K562 (cell line): Measurements from ENCODE around the gene CC2D1A. TPM values are rescaled to one million over a fixed set of nuclear protein-coding genes. Genes with fewer than 3 reads are reported as not detected.

Source experiments
- ATAC-seq: fragments of 200-7000 bp; cut with Tn5 transposase; 3 replicates; pipeline ENCODE4 v1.9.1; 2020; ENCODE audit warnings: moderate library complexity
- BruUV-seq: library from RNA; stranded (reverse); fragments of 400-500 nt; replicated peaks from 2 replicates; lab custom pipeline; 2021; lab: Mats Ljungman, UMichigan
- CTCF ChIA-PET: fragments of 300-600 bp; formaldehyde crosslinking; extraction: SDS; loops from one replicate; lab custom pipeline; 2021; ENCODE audit warnings: low intra/inter-chr PET ratio; lab: Yijun Ruan, JAX
- POLR2A ChIA-PET: fragments of 300-600, 350-650 bp; sonication (Branson Sonifier 250); formaldehyde crosslinking; extraction: SDS; loops from one replicate; lab custom pipeline; 2021; ENCODE audit warnings: antibody characterized with exemption, inconsistent platforms; lab: Yijun Ruan, JAX
- DNase-seq, 4 experiments: peaks; one replicate each; pipeline versions ENCODE4 v3.0.0 to v3.0.0-alpha.2; 2011 to 2018; ENCODE audit warnings: low spot score in 3 of 4, mixed read lengths in 3 of 4; ENCODE audit errors: extremely low read depth in 1 of 4
- FAIRE-seq: peaks from 2 replicates; lab custom pipeline; 2011; peaks lifted over from hg19 to GRCh38; lab: Jason Lieb, UNC
- H2AFZ ChIP-seq: 2 replicates; pipeline ENCODE4 v1.6.0; 2011; ENCODE audit warnings: low read depth, low read length, control low read depth, inconsistent platforms
- H3K27ac ChIP-seq: fragments of 200-600 bp; 3 replicates; pipeline ENCODE4 v1.8.0; 2011; ENCODE audit warnings: low read depth, mild to moderate bottlenecking, control low read depth, inconsistent platforms, low read length, moderate library complexity, mixed read lengths; ENCODE audit errors: extremely low read depth
- H3K27me3 ChIP-seq, 2 experiments: fragments of 300-600 bp in 1 of 2; 2 replicates in 1 of 2; 3 replicates in 1 of 2; pipeline versions ENCODE4 v1.6.0 to v1.8.0; 2011; ENCODE audit warnings: inconsistent platforms in 2 of 2, low read length in 2 of 2, mild to moderate bottlenecking in 1 of 2, mixed read lengths in 1 of 2, moderate library complexity in 1 of 2; ENCODE audit not compliant: control insufficient read depth in 2 of 2, insufficient read depth in 2 of 2
- H3K36me3 ChIP-seq: fragments of 300-600 bp; 3 replicates; pipeline ENCODE4 v1.8.0; 2011; ENCODE audit warnings: mild to moderate bottlenecking, low read length, inconsistent platforms; ENCODE audit not compliant: control insufficient read depth, insufficient read depth
- H3K4me1 ChIP-seq, 2 experiments: fragments of 200-600 bp in 1 of 2; replicated peaks in 1 of 2; 2 replicates in 1 of 2; 3 replicates in 1 of 2; pipeline versions ENCODE4 v1.5.1 to v1.8.0; 2011; ENCODE audit warnings: inconsistent platforms in 2 of 2, low read length in 2 of 2, mild to moderate bottlenecking in 1 of 2, mixed read lengths in 1 of 2, moderate library complexity in 1 of 2; ENCODE audit not compliant: control insufficient read depth in 2 of 2, insufficient read depth in 2 of 2
- H3K4me2 ChIP-seq: 2 replicates; pipeline ENCODE4 v1.6.1; 2011; ENCODE audit warnings: low read length, control low read depth, inconsistent platforms, mixed read lengths; ENCODE audit not compliant: insufficient read depth
- H3K4me3 ChIP-seq: fragments of 200-600 bp; sonication (generic), shearing (Covaris generic); 2 replicates; pipeline ENCODE4 v1.5.1; 2016; ENCODE audit warnings: control low read depth, inconsistent platforms
- H3K79me2 ChIP-seq: fragments of 200-600 bp; 3 replicates; pipeline ENCODE4 v1.8.0; 2011; ENCODE audit warnings: low read length, inconsistent platforms; ENCODE audit not compliant: control insufficient read depth, insufficient read depth
- H3K9ac ChIP-seq, 2 experiments: 2 replicates each; pipeline versions ENCODE4 v1.6.0 to v1.6.1; 2011; ENCODE audit warnings: low read depth in 2 of 2, low read length in 2 of 2, control low read depth in 1 of 2, inconsistent platforms in 1 of 2, mild to moderate bottlenecking in 1 of 2, mixed read lengths in 1 of 2; ENCODE audit not compliant: insufficient read depth in 1 of 2
- H3K9me1 ChIP-seq: one replicate; pipeline ENCODE4 v1.6.0; 2011; ENCODE audit warnings: inconsistent platforms, mild to moderate bottlenecking, low read length, moderate library complexity; ENCODE audit not compliant: control insufficient read depth, insufficient read depth
- H3K9me3 ChIP-seq: replicated peaks from 2 replicates; pipeline ENCODE4 v1.5.1; 2011; ENCODE audit warnings: low read depth, low read length, inconsistent platforms; ENCODE audit not compliant: control insufficient read depth, insufficient read depth
- H4K20me1 ChIP-seq: replicated peaks from 2 replicates; pipeline ENCODE4 v1.6.1; 2011; ENCODE audit warnings: low read length, inconsistent platforms, mixed read lengths; ENCODE audit not compliant: control insufficient read depth, insufficient read depth
- CHCHD3 ChIP-seq: fragments of 250-450 bp; sonication (Bioruptor Pico); IDR thresholded peaks from 2 replicates; pipeline ENCODE4 v2.1.2; 2022; ENCODE audit warnings: mild to moderate bottlenecking
- CHD4 ChIP-seq: fragments of 200-600 bp; sonication (generic); IDR thresholded peaks from 3 replicates; pipeline ENCODE4 v1.6.1; 2012; ENCODE audit warnings: low read depth, mild to moderate bottlenecking, mixed read lengths, low read length, inconsistent platforms; ENCODE audit not compliant: insufficient read depth, insufficient replicate concordance, poor library complexity, severe bottlenecking
- KDM5B ChIP-seq: fragments of 200-600 bp; sonication (generic); IDR thresholded peaks from 2 replicates; pipeline ENCODE4 v1.6.1; 2012; ENCODE audit warnings: low read depth, mild to moderate bottlenecking, moderate library complexity, low read length, control low read depth, inconsistent platforms; ENCODE audit not compliant: insufficient replicate concordance
- LARP7 ChIP-seq: fragments of 450-650 bp; IDR thresholded peaks from 2 replicates; pipeline ENCODE4 v1.6.1; 2016
- MECOM ChIP-seq: fragments of 250-450 bp; sonication (Bioruptor Pico); IDR thresholded peaks from 2 replicates; pipeline ENCODE4 v1.8.0; 2022; ENCODE audit warnings: inconsistent platforms
- NR3C1 ChIP-seq: sonication (generic); formaldehyde crosslinking; IDR thresholded peaks from 2 replicates; pipeline ENCODE4 v1.8.1; 2022; ENCODE audit warnings: missing genetic modification reagents
- POLR2G ChIP-seq: fragments of 200-400 bp; formaldehyde crosslinking; IDR thresholded peaks from 2 replicates; pipeline ENCODE4 v1.6.1; 2017; ENCODE audit warnings: low read depth, mild to moderate bottlenecking, antibody characterized with exemption, low read length, moderate library complexity
- POLR3G ChIP-seq: IDR thresholded peaks from 2 replicates; pipeline ENCODE4 v1.6.1; 2011; ENCODE audit not compliant: insufficient read length, insufficient replicate concordance; ENCODE audit errors: extremely low read depth
- RB1 ChIP-seq: fragments of 450-650 bp; IDR thresholded peaks from 2 replicates; pipeline ENCODE4 v1.6.1; 2017; ENCODE audit warnings: low read depth, mild to moderate bottlenecking
- RBFOX2 ChIP-seq: fragments of 200-400 bp; formaldehyde crosslinking; IDR thresholded peaks from 2 replicates; pipeline ENCODE4 v1.6.1; 2017; ENCODE audit warnings: low read depth, mild to moderate bottlenecking, low read length, moderate library complexity
- ZBTB33 ChIP-seq: sonication (generic); formaldehyde crosslinking; IDR thresholded peaks from 2 replicates; pipeline ENCODE4 v1.8.1; 2023; ENCODE audit warnings: mild to moderate bottlenecking, missing genetic modification reagents
- ZBTB43 ChIP-seq: sonication (generic); formaldehyde crosslinking; IDR thresholded peaks from 2 replicates; pipeline ENCODE4 v1.8.0; 2023; ENCODE audit warnings: mild to moderate bottlenecking, missing genetic modification reagents
- WGBS: fragments of 100-300 bp; shearing (Covaris generic); methylation state at CpG from one replicate; pipeline ENCODE4 v1.1.6; 2016; ENCODE audit warnings: low coverage, mixed read lengths; ENCODE audit not compliant: insufficient coverage; ENCODE audit errors: missing lambda C conversion rate; 5-methylcytosine and 5-hydroxymethylcytosine counted together
- in situ Hi-C: fragments of 300-500 bp; cut with MboI; formaldehyde crosslinking; loops from 4 replicates; pipeline ENCODE4 v1.15.0; 2018; ENCODE audit warnings: inconsistent platforms, mixed read lengths
- intact Hi-C: fragments of 100-400 bp; cut with micrococcal nuclease; formaldehyde crosslinking; loops from 2 replicates; pipeline ENCODE4 v1.14.2; 2022
- polyA plus RNA-seq, 8 experiments: library from polyadenylated mRNA; depleted of rRNA in 4 of 8; stranded (reverse) in 5 of 8; unstranded in 3 of 8; fragments of >200 nt; fragmentation: Nextera tagmentation in 2 of 8; fragmentation: Illumina TruSeq in 1 of 8; extraction: Ambion mirVana in 2 of 8; extraction: Trizol in 1 of 8; gene quantifications; 2 replicates each; pipeline versions ENCODE4 v1.2.1 to v1.2.3, GENCODE V29; 2011 to 2014; ENCODE audit warnings: inconsistent platforms in 1 of 8, missing spikeins in 1 of 8
- total RNA-seq, 7 experiments: library from RNA; depleted of rRNA in 6 of 7; stranded (reverse); fragments of >200 nt in 6 of 7; fragmentation: Illumina TruSeq in 2 of 7; extraction: Trizol in 2 of 7; gene quantifications; 2 replicates each; pipeline versions ENCODE4 v1.2.1 to v1.2.3, GENCODE V29; 2011 to 2021; ENCODE audit warnings: low replicate concordance in 1 of 7

The CC2D1A gene
- total and polyA plus RNA-seq, 9 of the 15 experiments (the other 6 are each of a cell fraction or from before 2014, with no cell fraction given): 0.32 to 31.0 (median 12.9) TPM

GRCh38 chr19:13917888-13918406 is 11.9 kb downstream of the CC2D1A start (continued):
- TF ChIP-seq LARP7 (no peak), KDM5B (no peak), MECOM (CRISPR knock-in tag) (no peak)

GRCh38 chr19:13918726-13919411 is 12.9 kb downstream of the CC2D1A start:
- BruUV-seq: no TSS peak
- in situ Hi-C loops (no loop called here), intact Hi-C loops (no loop called here)
- no peaks in the 10 kb centered on the region; a peak in 1 of 5 replicates for H3K27me3 ChIP-seq
- peaks cover 70% of the 10 kb centered on the region for H3K36me3 ChIP-seq
- no peaks in the 10 kb centered on the region for H3K79me2 ChIP-seq
- H4K20me1 ChIP-seq: no peaks in the 10 kb centered on the region
- H3K9ac ChIP-seq: no peak overlapping the region
- 96% methylated on average over 19 of the region's 34 CpGs for WGBS
- no peak overlapping the region for H2AFZ ChIP-seq
- DNase-seq: peak in 1 of 4 experiments; percentile 31
- ChIA-PET CTCF (no interaction called here), POLR2A (interaction anchor here (1.6 kb wide), 1 partner anchor 17 kb away, joined by 9 read pairs; no protein-coding TSS in a partner anchor)
- no peak for FAIRE-seq
- no peak overlapping the region for H3K4me3 ChIP-seq
- no peak overlapping the region for H3K4me2 ChIP-seq
- ATAC-seq: no peak
- H3K27ac ChIP-seq: no peak overlapping the region
- no peak for TF ChIP-seq NR3C1 (CRISPR knock-in tag)
- 0 out of 2 replicates have a peak, but pooled peaks have one; percentile 20 for TF ChIP-seq ZBTB33 (CRISPR knock-in tag)
- 0 out of 2 replicates have a peak, but pooled peaks have one; percentile 9 for TF ChIP-seq RBFOX2
- no peak for TF ChIP-seq POLR3G
- TF ChIP-seq POLR2G: peak; percentile 54
- no peak for TF ChIP-seq RB1
- TF ChIP-seq CHD4: no peak
- no peak for TF ChIP-seq ZBTB43
- TF ChIP-seq CHCHD3 (CRISPR knock-in tag): no peak
- H3K9me3 ChIP-seq: peaks cover 6% of the 10 kb centered on the region
- H3K4me1 ChIP-seq: peaks cover 0 to 13% of the 10 kb centered on the region in 2 experiments; a peak in 1 of 5 replicates
- H3K9me1 ChIP-seq: peaks cover 3% of the 10 kb centered on the region
